Measurements from ENCODE around the gene DHX29. TPM values are rescaled to one million over a fixed set of nuclear protein-coding genes. Genes with fewer than 3 reads are reported as not detected.

Gene DHX29
- total RNA-seq, 1 experiment from 2014 or later: 30.3 TPM

DNA sequence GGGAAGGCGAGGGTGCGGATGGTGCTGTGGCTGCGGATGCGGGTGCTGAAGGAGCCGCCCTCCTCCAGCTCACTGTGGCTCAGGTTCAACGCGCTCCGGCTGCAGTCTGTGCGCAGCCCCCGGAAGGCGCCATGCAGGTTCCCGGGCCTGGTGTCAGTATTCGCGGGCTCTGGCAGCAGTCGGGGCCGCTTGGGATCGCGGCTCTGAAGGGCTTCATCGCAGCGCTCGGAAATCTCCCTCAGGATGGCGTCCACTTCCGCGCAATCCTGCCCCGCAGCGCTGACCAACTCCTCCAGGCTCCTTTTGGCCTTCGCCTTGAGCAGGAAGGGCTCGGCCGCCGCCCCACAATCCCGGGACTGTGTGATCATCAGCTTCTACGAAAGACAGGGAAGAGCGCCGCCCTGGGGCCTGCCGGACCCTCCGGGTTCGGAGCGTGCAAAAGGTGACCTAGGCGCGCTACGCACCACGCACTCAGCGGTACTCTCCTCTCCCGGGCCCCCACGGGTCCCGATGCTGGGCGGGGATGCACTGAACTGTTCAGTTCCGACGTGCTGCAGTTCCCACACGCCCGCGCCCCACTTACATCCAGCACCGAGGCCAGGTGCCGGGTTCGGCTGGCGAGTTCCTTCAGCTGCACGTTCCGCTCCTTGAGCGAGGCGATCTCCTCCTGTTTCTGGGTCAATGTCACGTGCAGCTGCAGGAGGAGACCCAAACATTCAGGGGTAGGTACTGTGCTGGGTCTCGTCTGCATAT is 86.9 kb downstream of the DHX29 start:
- Histone ChIP-seq H3K14ac (ENCODE audit: insufficient read depth, low read length) (no peak overlapping the region), H3T11ph (ENCODE audit: low read length) (no peak overlapping the region), H2BK120ac (ENCODE audit: low read depth, low read length, poor library complexity, severe bottlenecking) (no peak overlapping the region), H4K5ac (ENCODE audit: insufficient read length, low read depth, low read length) (no peak overlapping the region), H2AK5ac (ENCODE audit: insufficient read length, low read length) (no peak overlapping the region), H3K23me2 (ENCODE audit: insufficient read length, low read depth, low read length, poor library complexity, severe bottlenecking) (no peaks in the 10 kb centered on the region), H2BK5ac (ENCODE audit: insufficient read length, low read length) (no peak overlapping the region), H2BK12ac (ENCODE audit: insufficient read length, low read depth, low read length) (no peak overlapping the region), H4K8ac (replicated peaks; ENCODE audit: insufficient read length, low read depth, low read length) (no peak overlapping the region), H3K56ac (ENCODE audit: insufficient read length, low read depth, low read length) (no peak overlapping the region), H2BK15ac (ENCODE audit: low read depth, low read length) (no peak overlapping the region), H4K91ac (ENCODE audit: insufficient read length, low read depth, low read length) (no peak overlapping the region), H3K27me3 (ENCODE audit: insufficient read depth, low read length) (peaks cover 55% of the 10 kb centered on the region), H3K9ac (ENCODE audit: extremely low read depth, insufficient read length, low read length) (no peak overlapping the region), H3K4me2 (ENCODE audit: insufficient read depth, insufficient read length, low read length) (peak overlapping the region; percentile 59), H3K27ac (ENCODE audit: insufficient read length, low read depth, low read length) (no peak overlapping the region), H3K79me2 (ENCODE audit: insufficient read depth, low read length) (no peaks in the 10 kb centered on the region), H3K23ac (ENCODE audit: insufficient read length, low read depth, low read length) (no peak overlapping the region), H3K4me1 (ENCODE audit: insufficient read depth, low read length) (no peaks in the 10 kb centered on the region), H4K20me1 (ENCODE audit: control insufficient read depth, insufficient read depth, insufficient read length) (no peaks in the 10 kb centered on the region), H3K4ac (ENCODE audit: low read depth, low read length) (no peak overlapping the region), H3K79me1 (ENCODE audit: insufficient read depth, low read depth, low read length, poor library complexity, severe bottlenecking) (no peaks in the 10 kb centered on the region), H3K18ac (ENCODE audit: insufficient read length, low read depth, low read length) (no peak overlapping the region), H2BK20ac (ENCODE audit: low read depth, low read length, poor library complexity, severe bottlenecking) (no peak overlapping the region), H3K9me3 (ENCODE audit: control insufficient read depth, low read depth, low read length) (no peaks in the 10 kb centered on the region), H2AFZ (ENCODE audit: low read length) (no peak overlapping the region)
- peaks cover 87% of the 10 kb centered on the region for H3K27me3 Mint-ChIP-seq (ENCODE audit: low read depth)
- peaks cover 22 to 29% of the 10 kb centered on the region in 2 experiments for H3K4me1 Mint-ChIP-seq
- peak; percentile 82 for DNase-seq
- H3K4me3 Mint-ChIP-seq: peak overlapping the region; percentile 82 to 85
- H3K36me3 Mint-ChIP-seq (ENCODE audit: insufficient read depth in 1 of 3, low read depth in 3 of 3): no peaks in the 10 kb centered on the region; a peak in 1 of 7 replicates
- WGBS (ENCODE audit: extremely low coverage, insufficient read length, low lambda C conversion rate): no CpG with 5 or more reads among the region's 62 CpGs
- TF ChIP-seq, protein P1, sequence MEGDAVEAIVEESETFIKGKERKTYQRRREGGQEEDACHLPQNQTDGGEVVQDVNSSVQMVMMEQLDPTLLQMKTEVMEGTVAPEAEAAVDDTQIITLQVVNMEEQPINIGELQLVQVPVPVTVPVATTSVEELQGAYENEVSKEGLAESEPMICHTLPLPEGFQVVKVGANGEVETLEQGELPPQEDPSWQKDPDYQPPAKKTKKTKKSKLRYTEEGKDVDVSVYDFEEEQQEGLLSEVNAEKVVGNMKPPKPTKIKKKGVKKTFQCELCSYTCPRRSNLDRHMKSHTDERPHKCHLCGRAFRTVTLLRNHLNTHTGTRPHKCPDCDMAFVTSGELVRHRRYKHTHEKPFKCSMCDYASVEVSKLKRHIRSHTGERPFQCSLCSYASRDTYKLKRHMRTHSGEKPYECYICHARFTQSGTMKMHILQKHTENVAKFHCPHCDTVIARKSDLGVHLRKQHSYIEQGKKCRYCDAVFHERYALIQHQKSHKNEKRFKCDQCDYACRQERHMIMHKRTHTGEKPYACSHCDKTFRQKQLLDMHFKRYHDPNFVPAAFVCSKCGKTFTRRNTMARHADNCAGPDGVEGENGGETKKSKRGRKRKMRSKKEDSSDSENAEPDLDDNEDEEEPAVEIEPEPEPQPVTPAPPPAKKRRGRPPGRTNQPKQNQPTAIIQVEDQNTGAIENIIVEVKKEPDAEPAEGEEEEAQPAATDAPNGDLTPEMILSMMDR (conservative IDR thresholded peaks at IDR 0.05): peak; percentile 61
- peaks cover 2 to 13% of the 10 kb centered on the region in 2 experiments; a peak in 3 of 5 replicates for H3K9me3 Mint-ChIP-seq
- H3K27ac Mint-ChIP-seq: no peak overlapping the region

Data from H9 (cell line).